Endometrial microvascular endothelial cells (primary cell): ENCODE data around the gene TOR2A. TPM values are rescaled to one million over a fixed set of nuclear protein-coding genes. Genes with fewer than 3 reads are reported as not detected.

Experiments
- in situ Hi-C: cut with HindIII; loops from 2 replicates; pipeline ENCODE4 v1.10.0; 2017; ENCODE audit warnings: low sequenced_read_pairs, low pct_unique_long_range_greater_than_20kb; ENCODE audit errors: inconsistent ontology term
- total RNA-seq: library from RNA; depleted of rRNA; stranded (reverse); fragments of >200 nt; gene quantifications from one replicate; pipeline ENCODE4 v1.2.3, GENCODE V29; 2015; ENCODE audit errors: inconsistent ontology term

Gene TOR2A
- total RNA-seq, 1 donor from 2014 or later: 26.4 TPM

DNA sequence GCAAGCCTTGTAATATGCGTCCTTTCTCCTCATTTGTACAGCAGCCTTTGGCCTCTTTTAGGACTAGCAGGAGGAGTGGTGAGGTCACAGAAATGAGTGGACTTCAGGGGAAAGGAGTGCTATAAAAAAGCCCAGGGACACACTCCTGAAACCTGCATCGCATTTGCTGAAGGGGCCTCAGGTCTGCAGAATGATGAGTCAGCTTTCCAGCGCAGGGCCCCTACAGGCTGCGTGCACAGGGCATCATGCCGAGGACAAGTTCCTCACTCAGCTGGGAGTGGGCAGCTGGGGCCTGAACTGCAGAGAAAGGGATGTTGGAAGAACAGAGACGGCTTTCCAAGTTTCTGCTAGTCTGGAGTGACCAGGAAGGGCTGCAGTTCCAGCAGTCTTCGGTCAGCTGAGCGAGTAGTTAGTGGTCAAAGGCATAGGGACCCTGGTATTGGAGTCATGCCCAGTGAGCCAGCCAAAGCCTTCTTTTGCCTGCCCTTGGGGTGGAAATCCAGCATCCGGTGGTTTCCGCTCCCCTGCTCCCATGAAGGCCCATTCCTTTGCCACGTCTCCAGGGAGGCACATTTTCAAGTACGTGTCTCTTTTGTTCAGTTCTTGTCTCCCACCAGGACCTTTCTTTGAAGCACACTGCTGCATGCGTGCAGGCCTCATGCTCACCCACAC lies 45.6 kb downstream of the TOR2A start:
- in situ Hi-C loops: no loop called here

DNA sequence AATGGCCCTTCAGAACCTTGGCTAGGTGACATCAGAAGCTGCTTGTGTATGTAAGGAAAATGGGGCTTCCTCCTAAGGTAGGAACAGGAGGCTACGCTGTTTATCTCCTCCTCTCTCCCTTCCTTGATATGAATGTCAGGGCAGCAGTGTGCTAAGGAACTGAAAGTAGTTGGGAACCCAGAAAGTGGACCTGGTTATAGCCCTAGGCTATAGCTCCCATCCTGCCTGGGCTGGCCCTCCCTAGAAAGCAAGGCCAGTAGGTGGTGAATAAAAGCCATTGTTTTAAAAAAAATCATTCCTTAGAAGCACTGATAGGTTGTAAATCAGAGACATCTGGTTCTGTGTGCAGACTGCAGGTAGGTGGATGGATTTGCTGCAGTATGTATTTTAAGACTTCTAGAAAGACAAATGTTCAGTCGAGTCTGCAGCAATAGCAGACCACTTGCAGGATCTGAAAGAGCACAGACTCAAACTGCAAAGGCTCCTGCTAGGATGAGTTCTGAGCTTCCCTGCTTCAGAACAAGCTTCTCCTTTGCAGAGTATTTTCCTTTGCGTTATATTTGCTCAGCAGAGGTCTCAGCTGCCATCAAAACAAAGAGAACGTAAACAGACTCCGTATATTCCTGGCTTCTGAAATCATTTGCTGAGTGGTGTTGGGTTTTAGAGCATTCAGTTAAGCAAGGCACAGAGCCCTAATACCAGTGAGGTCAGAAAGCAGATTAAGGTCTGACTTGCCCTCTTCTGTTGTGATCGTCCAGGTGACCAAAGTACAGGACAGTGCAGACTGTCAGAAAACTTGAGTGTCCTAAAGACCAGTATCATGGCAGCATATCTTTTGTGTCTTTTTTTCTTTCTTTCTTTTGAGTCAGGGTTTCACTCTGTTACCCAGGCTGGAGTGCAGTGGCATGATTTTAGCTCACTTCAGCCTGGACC lies 48.4 kb downstream of the TOR2A start:
- in situ Hi-C loops: no loop called here

DNA sequence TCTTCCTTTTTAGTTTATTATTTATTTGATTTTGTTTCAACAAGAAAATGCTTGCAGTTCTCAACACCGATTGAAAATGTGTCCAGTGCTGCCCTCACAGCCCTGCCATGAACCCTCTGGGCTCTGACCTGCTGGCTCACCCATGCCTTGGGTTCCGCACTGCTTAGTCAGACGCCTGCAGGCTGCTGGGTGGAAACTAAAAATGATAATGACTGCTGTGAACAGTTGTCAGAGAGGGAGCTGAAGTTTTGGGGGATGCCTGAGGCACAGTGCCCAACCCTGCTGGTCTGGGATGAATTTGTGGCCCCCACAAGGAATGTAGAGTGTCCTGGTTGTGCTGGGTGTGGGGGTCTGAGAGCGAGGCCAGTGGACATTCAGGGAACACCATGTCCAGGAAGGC lies 50.5 kb downstream of the TOR2A start:
- in situ Hi-C loops: no loop called here

DNA sequence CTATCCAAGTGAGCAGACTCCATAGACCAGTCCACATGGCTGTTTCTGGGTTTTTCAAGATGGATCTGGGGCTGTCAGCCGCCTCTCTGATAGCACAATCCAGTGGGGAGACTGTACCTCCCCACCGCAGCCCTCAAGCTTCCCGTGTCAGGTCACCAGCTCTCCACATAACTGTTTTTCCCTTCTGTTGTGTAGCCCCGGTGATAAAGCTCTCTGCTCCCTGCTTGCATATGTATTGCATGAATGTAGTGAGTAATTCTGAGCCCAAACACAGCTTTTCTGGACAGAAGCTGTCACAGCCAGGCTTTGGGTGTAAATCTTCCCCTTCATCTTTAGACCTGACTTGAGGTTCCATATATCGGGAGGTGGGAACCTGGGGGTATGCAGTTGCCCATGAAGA lies 51.4 kb downstream of the TOR2A start:
- in situ Hi-C loops: no loop called here

DNA sequence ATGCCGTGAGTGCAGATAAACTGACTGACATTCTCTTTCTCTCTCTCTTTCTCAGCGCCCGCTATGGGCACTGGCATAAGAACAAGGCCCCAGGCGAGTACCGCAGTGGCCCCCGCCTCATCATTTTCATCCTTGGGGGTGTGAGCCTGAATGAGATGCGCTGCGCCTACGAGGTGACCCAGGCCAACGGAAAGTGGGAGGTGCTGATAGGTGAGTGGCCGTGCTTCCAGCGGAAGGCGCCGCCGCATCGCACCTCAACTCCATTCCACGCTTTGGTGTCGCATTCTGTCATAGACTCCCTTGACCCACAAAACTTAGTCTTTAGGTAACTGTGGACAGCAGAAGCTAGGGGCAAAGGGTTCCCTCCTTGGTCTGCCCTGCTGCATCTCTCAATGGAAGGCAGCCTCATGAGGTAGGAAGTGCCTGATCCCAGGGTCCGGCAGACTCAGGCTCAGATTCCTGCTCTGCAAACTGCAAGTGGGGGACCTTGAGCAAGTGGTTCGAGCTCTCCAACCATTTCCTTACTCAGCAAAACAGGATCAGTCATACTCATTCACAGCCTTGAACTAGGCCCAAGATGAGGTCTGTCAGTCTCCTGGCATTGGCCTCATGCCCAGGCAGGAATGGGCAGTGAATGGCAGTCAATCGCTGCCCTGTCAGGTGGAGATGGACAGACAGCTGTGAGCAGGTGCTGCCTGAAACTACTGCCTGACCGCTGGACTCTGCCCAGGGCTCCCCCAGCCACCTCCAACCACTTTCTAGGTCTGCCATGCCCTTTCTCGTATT lies 52.5 kb downstream of the TOR2A start:
- in situ Hi-C loops: no loop called here

Other genes with a start within 250 kb of the TOR2A start
- 15.6 TPM for gene STXBP1, start 123.0 kb downstream of the TOR2A start, total RNA-seq
- not detected for gene CFAP157, start 28.3 kb downstream of the TOR2A start, total RNA-seq
- gene PTRH1, start 19.6 kb downstream of the TOR2A start, total RNA-seq: 59.7 TPM
- gene TTC16, start 19.2 kb downstream of the TOR2A start, total RNA-seq: not detected
- 70.3 TPM for gene SH2D3C, start 43.4 kb upstream of the TOR2A start, total RNA-seq
- 118 TPM for gene CDK9, start 50.7 kb upstream of the TOR2A start, total RNA-seq
- gene FPGS, start 67.6 kb upstream of the TOR2A start, total RNA-seq: 52.2 TPM
- gene ENG, start 119.4 kb upstream of the TOR2A start, total RNA-seq: 436 TPM
- 110 TPM for gene AK1, start 142.4 kb upstream of the TOR2A start, total RNA-seq
- 50.3 TPM for gene ST6GALNAC6, start 164.3 kb upstream of the TOR2A start, total RNA-seq
- gene ST6GALNAC4, start 181.7 kb upstream of the TOR2A start, total RNA-seq: 107 TPM
- not detected for gene PIP5KL1, start 195.5 kb upstream of the TOR2A start, total RNA-seq
- gene DPM2, start 202.6 kb upstream of the TOR2A start, total RNA-seq: 13.8 TPM
- gene EEIG1, start 245.7 kb upstream of the TOR2A start, total RNA-seq: 4.6 TPM